ENCODE data around the gene EPHA1. TPM values are rescaled to one million over a fixed set of nuclear protein-coding genes. Genes with fewer than 3 reads are reported as not detected.

Gene EPHA1
- total and polyA plus RNA-seq, 2 experiments from 2014 or later, result 60.7 to 154 TPM

- H2AFZ ChIP-seq, result no peak overlapping the region
- no peak for DNase-seq (ENCODE audit: low spot score)
- H3K9me2 ChIP-seq (ENCODE audit: insufficient read depth), result no peaks in the 10 kb centered on the region
- H4K20me1 ChIP-seq (replicated peaks; ENCODE audit: insufficient read depth), result peaks cover 12% of the 10 kb centered on the region
- no peak overlapping the region for H3K4me3 ChIP-seq
- TF ChIP-seq ZNF114 (CRISPR knock-in tag; IDR thresholded peaks at IDR 0.05) (no peak), ZNF462 (CRISPR knock-in tag; IDR thresholded peaks at IDR 0.05) (no peak), REST (IDR thresholded peaks at IDR 0.05; ENCODE audit: unreplicated experiment) (no peak), EZH2phosphoT487 (IDR thresholded peaks at IDR 0.05; ENCODE audit: unreplicated experiment) (no peak), EZH2 (IDR thresholded peaks at IDR 0.05; ENCODE audit: low read depth, unreplicated experiment) (no peak), ETS1 (IDR thresholded peaks at IDR 0.05) (no peak)
- no peaks in the 10 kb centered on the region; the same call in 1 of the 3 replicates for H3K4me1 Mint-ChIP-seq
- H3K4me2 ChIP-seq, result no peak overlapping the region
- ATAC-seq, result no peak
- no peak overlapping the region for H3K27ac ChIP-seq (ENCODE audit: low read depth)
- no peaks in the 10 kb centered on the region; the same call in 1 of the 2 replicates for H3K4me1 ChIP-seq (ENCODE audit: insufficient read depth)
- H3K27me3 Mint-ChIP-seq (ENCODE audit: insufficient read depth, low read depth, poor library complexity), result peaks cover 27% of the 10 kb centered on the region
- peaks cover 54% of the 10 kb centered on the region for H3F3A ChIP-seq (replicated peaks; ENCODE audit: low read depth)
- no peaks in the 10 kb centered on the region; the same call in 2 of the 3 replicates for H3K9me3 Mint-ChIP-seq
- peaks cover 41% of the 10 kb centered on the region for H3K36me3 ChIP-seq (ENCODE audit: insufficient read depth)
- no peaks in the 10 kb centered on the region for H3K79me2 ChIP-seq (replicated peaks; ENCODE audit: insufficient read depth)
- peaks cover 94% of the 10 kb centered on the region for H3K36me3 Mint-ChIP-seq (ENCODE audit: low read depth)
- no peaks in the 10 kb centered on the region for H3K27me3 ChIP-seq (ENCODE audit: insufficient read depth)
- no peak overlapping the region for H3K27ac Mint-ChIP-seq
- no peak overlapping the region for H3K4me3 Mint-ChIP-seq
Measured at GRCh38 chr7:143393267-143394041, 15.2 kb downstream of the EPHA1 start.

Data from GM23338 (cell line).